Adrenal gland (tissue), 5 donors: Measurements from ENCODE around the gene SLC22A7.

ENCODE experiments used
- CTCF ChIP-seq, 6 experiments: fragments of 450-650 bp in 4 of 6; fragments of 200-600 bp in 2 of 6; sonication (generic) in 1 of 6; IDR thresholded peaks; 1 replicate in 5 of 6; 2 replicates in 1 of 6; pipeline versions ENCODE4 v1.5.1 to v1.8.0; 2016 to 2021; ENCODE audit warnings: antibody characterized with exemption in 6 of 6, mild to moderate bottlenecking in 2 of 6, moderate library complexity in 1 of 6
- POLR2A ChIP-seq, 2 donors: fragments of 450-650 bp; IDR thresholded peaks; one replicate each; pipeline ENCODE4 v1.6.1; 2017; ENCODE audit warnings: antibody characterized with exemption in 2 of 2, mild to moderate bottlenecking in 2 of 2, moderate library complexity in 1 of 2
- donor health status: DM: no; HTN: no; CAD: no.

- no peak for TF ChIP-seq POLR2A (IDR thresholded peaks at IDR 0.05)
- no peak for TF ChIP-seq CTCF (IDR thresholded peaks at IDR 0.05)
Observed at GRCh38 chr6:43274916-43275597, 23.0 kb upstream of the SLC22A7 start.
